Stomach smooth muscle (tissue), 2 donors: ENCODE results near the gene NOXA1.
"Not testable (repeated sequence)": the region's sequence is repeated elsewhere in the genome, so short reads cannot be mapped to it uniquely, and the experiment has no call there.

Source experiments
- H3K27ac ChIP-seq: one replicate; pipeline ENCODE4 v1.7.0; 2013; ENCODE audit warnings: mild to moderate bottlenecking, low read length, inconsistent platforms
- H3K27me3 ChIP-seq, 2 donors: one replicate each; pipeline ENCODE4 v1.7.0; 2013; ENCODE audit warnings: low read length in 2 of 2; ENCODE audit not compliant: insufficient read depth in 2 of 2, control insufficient read depth in 1 of 2
- H3K36me3 ChIP-seq, 2 donors: one replicate each; pipeline ENCODE4 v1.7.0; 2013; ENCODE audit warnings: low read length in 2 of 2; ENCODE audit not compliant: control insufficient read depth in 2 of 2, insufficient read depth in 2 of 2
- H3K4me1 ChIP-seq: one replicate; pipeline ENCODE4 v1.7.0; 2013; ENCODE audit warnings: low read length; ENCODE audit not compliant: control insufficient read depth, insufficient read depth
- H3K4me3 ChIP-seq, 2 donors: one replicate each; pipeline ENCODE4 v1.7.0; 2013; ENCODE audit warnings: low read length in 2 of 2
- H3K9ac ChIP-seq, 2 donors: one replicate each; pipeline ENCODE4 v1.7.0; 2013; ENCODE audit warnings: low read length in 2 of 2, mild to moderate bottlenecking in 1 of 2
- H3K9me3 ChIP-seq, 2 donors: one replicate each; pipeline ENCODE4 v1.7.0; 2013; ENCODE audit warnings: low read length in 2 of 2; ENCODE audit not compliant: control insufficient read depth in 2 of 2
- donor health status: healthy.
- donor health status: Pancreatic carcinoma.

NOXA1 gene

DNA sequence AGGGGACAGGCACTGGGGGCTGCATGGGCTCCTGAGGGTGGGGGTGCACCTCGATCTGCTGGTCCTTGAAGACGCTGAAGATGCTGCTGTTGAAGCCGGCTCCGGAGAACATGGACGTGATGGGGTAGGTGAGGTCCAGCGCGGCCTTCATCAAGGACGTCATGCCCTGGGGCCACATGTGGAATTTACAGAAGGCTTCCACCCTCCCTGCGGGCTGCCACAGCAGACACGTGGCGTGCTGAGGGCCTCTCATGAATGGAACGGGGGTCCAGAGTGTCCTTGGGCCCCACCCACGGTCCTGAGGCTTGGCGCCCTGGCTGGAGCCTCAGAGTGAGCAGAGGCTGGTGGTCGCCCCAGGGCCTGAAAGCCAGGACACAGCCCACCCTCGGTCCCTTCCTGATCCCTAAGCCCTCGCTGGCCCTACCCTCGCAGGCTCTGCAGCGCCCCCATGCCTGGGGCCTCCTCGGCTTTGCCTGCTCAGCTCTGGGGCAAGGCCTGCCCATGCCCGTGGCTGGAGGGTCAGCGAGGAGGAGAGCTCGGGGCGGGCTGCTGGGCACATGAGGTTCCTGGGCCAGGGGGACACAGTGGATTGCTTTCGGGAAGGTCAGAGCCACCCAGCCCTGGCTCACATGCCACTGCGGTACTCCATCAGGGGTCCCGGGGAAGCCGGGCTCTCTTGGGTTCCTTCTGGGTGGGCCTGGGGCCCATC lies 41.3 kb downstream of the NOXA1 start:
- Histone ChIP-seq H3K9ac (no peak overlapping the region), H3K4me1 (peaks cover 8% of the 10 kb centered on the region), H3K36me3 (no peaks in the 10 kb centered on the region), H3K4me3 (no peak overlapping the region), H3K9me3 (no peaks in the 10 kb centered on the region), H3K27ac (no peak overlapping the region), H3K27me3 (peaks cover 2 to 3% of the 10 kb centered on the region in 2 donors)

DNA sequence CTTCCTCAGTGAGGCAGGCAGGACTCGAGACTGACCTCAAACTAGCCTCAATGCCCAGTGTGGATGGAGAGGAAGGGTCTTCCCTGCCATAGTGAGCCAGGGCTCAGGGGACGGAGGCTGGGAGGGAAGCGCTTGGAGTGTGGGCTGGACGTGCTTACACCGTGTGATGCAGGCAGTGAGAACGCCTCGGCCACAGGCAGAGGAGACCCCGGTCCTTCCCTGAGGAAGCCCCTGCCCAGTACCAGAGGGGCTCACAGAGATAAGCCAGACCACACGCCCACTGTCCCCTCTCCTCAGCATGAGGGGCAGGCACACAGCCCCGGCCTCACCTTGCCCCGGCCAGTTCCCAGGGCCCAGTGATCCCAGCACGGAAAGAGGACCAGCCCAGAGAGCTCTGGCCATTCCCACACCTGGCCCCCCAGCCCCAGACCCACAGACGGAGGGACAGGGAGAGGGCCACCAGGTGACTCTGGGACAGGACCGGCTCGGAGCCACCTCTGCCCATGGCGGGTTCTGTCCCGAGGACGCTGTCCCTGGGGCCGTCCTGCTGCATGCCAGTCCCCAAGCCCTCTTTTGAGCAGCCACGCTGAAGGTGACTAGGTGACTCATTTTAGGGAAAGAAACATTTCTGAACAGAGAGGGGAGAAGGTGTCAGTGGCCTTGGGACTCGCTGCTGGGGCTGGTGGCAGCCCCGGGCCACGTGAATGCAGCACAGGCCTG lies 42.0 kb downstream of the NOXA1 start:
- Histone ChIP-seq H3K36me3 (no peaks in the 10 kb centered on the region), H3K4me1 (peaks cover 3% of the 10 kb centered on the region), H3K9ac (no peak overlapping the region), H3K27me3 (peaks cover 2 to 3% of the 10 kb centered on the region in 2 donors), H3K9me3 (no peaks in the 10 kb centered on the region), H3K27ac (no peak overlapping the region), H3K4me3 (no peak overlapping the region)

DNA sequence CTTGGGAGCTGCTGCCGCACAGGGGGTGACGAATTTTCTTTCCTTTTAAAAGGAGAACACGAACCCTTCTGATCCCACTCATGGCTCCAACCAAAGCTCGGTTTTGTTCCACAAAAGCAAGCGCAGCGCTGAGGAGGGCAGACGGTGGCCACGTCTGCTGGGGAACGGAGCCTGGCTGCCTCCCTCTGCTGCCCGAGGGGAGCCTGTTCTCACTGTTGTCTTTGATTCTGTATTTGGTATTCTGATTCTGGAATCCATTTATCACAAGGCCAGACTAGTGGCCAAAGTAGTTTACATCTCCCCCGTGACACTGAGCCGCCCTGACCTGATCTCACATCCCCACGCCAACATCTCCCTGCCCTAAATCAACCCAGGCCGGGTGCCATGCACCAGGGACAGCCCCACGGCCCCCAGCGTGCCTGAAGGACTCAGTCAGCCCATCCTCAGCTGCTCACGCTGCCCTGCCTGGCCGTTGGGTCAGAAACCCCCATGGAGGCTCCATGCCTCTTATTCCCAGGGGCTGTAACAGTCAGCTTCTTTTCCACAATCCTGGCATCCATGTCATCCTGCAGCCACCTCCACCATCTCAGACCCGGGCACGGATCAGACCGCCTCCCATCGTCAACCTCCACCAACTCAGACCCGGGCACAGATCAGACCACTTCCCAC lies 42.7 kb downstream of the NOXA1 start:
- Histone ChIP-seq H3K27me3 (peaks cover 2 to 3% of the 10 kb centered on the region in 2 donors), H3K4me1 (peaks cover 3% of the 10 kb centered on the region), H3K27ac (no peak overlapping the region), H3K4me3 (no peak overlapping the region), H3K36me3 (no peaks in the 10 kb centered on the region), H3K9me3 (no peaks in the 10 kb centered on the region), H3K9ac (no peak overlapping the region)

DNA sequence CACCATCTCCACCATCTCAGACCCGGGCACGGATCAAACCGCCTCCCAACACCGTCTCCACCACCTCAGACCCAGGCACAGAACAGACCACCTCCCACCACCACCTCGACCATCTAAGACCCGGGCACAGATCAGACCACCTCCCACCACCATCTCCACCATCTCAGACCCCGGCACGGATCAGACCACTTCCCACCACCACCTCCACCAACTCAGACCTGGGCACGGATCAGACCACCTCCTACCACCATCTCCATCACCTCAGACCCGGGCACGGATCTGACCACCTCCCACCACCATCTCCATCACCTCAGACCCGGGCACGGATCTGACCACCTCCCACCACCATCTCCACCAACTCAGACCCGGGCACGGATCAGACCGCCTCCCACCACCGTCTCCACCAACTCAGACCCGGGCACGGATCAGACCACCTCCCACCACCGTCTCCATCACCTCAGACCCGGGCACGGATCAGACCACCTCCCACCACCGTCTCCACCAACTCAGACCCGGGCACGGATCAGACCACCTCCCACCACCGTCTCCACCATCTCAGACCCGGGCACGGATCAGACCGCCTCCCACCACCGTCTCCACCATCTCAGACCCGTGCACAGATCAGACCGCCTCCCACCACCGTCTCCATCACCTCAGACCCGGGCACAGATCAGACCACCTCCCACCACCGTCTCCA lies 43.3 kb downstream of the NOXA1 start:
- not testable (repeated sequence) for H3K27me3 ChIP-seq, H3K4me1 ChIP-seq, H3K36me3 ChIP-seq, H3K4me3 ChIP-seq, H3K27ac ChIP-seq, H3K9ac ChIP-seq, H3K9me3 ChIP-seq

DNA sequence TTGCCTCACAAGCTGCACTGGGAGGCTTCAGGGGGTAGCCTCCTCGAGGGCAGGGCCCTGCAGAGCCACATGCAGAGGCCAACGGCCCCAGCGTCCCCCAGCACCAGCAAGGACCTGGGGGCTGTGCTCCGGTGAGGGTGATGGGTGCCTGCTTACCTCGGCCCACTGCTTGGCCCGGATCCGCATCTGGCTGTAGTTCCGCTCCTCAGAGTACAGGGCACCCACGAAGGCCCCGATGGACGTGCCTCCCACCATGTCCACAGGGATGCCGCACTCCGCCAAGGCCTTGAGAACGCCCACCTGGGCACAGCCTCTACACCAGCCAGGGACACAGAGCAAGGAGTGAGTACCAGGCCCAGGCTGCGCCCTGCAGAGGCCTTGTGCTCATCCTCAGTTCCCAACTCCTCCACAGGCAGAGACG lies 44.0 kb downstream of the NOXA1 start:
- peaks cover 0 to 2% of the 10 kb centered on the region in 2 donors for H3K27me3 ChIP-seq
- H3K9ac ChIP-seq, result no peak overlapping the region
- H3K36me3 ChIP-seq, result no peaks in the 10 kb centered on the region
- no peak overlapping the region for H3K4me3 ChIP-seq
- no peak overlapping the region for H3K27ac ChIP-seq
- H3K9me3 ChIP-seq, result no peaks in the 10 kb centered on the region
- no peaks in the 10 kb centered on the region for H3K4me1 ChIP-seq

DNA sequence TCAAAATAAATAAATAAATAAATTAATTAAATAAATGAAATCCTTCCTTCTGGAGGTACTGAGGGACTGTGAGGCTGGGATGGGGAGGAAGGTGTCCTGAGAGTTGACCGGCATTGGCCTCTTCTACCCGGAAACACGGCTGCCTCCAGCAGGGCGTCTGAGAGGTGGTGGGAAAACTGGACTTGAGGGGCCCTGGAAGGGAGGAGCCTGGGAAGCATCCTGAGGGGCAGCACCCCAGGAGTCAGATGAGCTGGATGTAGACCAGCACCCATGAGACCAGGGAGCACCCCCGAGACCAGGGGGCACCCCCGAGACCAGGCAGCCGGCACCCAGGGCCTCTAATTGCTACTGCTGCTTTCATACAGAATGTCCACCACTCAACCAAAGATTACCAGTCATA lies 44.7 kb downstream of the NOXA1 start:
- Histone ChIP-seq H3K9ac (no peak overlapping the region), H3K4me3 (no peak overlapping the region), H3K36me3 (no peaks in the 10 kb centered on the region), H3K27me3 (peaks cover 0 to 2% of the 10 kb centered on the region in 2 donors), H3K9me3 (no peaks in the 10 kb centered on the region), H3K27ac (no peak overlapping the region), H3K4me1 (no peaks in the 10 kb centered on the region)

DNA sequence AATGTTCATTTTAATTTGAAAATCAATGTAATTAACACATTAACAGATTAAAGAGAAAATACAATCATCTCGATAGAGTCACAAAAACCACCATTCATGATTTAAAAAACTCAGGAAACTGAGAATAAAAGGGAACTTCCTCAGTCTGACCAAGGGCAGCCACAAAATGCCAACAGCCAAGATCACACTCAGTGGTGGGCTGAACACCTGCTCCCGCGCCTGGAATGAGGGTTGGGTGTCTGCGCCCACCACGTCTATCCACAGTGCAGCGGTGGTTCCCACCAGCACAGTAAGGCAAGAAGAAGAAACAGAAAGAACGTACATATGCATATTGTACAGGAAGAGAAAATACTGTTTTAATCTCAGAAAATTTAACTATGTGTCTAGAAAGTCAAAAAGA lies 47.6 kb downstream of the NOXA1 start:
- no peak overlapping the region for H3K4me3 ChIP-seq
- H3K27me3 ChIP-seq, result no peaks in the 10 kb centered on the region
- peaks cover 0 to 5% of the 10 kb centered on the region in 2 donors for H3K9me3 ChIP-seq
- no peak overlapping the region for H3K9ac ChIP-seq
- no peaks in the 10 kb centered on the region for H3K36me3 ChIP-seq
- H3K4me1 ChIP-seq, result no peaks in the 10 kb centered on the region
- H3K27ac ChIP-seq, result no peak overlapping the region

DNA sequence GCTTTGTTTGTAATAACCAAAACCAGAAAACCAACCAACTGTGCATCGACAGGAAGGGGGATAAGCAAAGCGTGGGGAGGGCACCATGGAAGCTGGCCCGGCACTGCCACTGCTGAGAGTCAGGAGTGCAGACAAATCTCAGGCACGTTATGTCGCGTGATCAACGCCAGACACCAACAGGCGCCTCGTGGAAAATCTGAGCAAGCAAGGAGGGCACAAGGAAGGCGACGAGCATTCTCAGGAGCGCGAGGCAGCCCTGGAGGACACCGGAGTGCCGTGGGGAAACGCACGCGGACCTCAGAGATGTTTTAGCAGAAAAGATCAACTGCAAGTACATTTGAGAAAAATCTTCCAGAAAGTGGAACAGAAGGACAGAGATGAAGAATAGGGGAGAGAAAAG lies 51.1 kb downstream of the NOXA1 start:
- no peak overlapping the region for H3K9ac ChIP-seq
- H3K27me3 ChIP-seq, result no peaks in the 10 kb centered on the region
- no peaks in the 10 kb centered on the region for H3K36me3 ChIP-seq
- no peak overlapping the region for H3K4me3 ChIP-seq
- H3K27ac ChIP-seq, result no peak overlapping the region
- peaks cover 0 to 5% of the 10 kb centered on the region in 2 donors for H3K9me3 ChIP-seq
- H3K4me1 ChIP-seq, result no peaks in the 10 kb centered on the region

DNA sequence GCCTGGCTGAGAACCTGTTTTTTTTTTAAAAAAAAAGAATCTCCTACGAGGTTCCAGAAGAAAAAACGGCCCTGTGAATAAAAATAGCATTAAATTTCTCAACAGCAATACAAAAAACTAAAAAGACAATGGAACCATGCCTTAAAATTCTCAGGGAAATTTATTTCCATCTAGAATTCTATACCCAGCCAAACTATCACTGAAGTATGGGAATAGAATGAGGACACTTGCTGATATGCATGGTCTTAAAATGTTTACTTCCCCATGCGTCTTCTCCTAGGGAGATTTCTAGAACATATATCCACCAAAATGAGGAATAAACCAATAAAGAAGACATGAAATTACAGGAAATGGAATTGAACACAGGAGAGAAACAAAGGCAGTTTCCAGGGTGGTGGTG lies 52.5 kb downstream of the NOXA1 start:
- no peaks in the 10 kb centered on the region for H3K27me3 ChIP-seq
- no peaks in the 10 kb centered on the region for H3K4me1 ChIP-seq
- H3K27ac ChIP-seq, result no peak overlapping the region
- H3K36me3 ChIP-seq, result no peaks in the 10 kb centered on the region
- H3K9ac ChIP-seq, result no peak overlapping the region
- peaks cover 0 to 5% of the 10 kb centered on the region in 2 donors for H3K9me3 ChIP-seq
- no peak overlapping the region for H3K4me3 ChIP-seq

DNA sequence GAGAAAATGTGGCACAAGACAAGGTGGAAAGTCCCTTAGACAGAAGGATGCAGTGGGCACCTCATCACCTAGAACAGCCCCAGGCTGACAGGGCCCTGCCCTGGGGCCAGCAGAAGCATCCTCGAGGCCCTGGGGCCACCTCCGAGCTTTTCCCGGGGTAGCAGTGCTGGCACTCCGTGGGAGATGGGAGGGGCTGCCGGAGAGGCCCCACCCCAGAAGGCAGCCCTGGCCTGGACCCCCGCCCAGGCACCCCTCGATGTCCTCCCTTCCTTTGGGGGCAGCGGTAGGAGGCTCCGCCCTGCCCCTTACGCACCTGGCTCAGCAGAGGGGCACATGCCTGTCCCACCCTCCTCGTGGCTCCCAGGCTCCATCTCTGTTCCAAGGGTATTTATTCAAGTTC lies 53.7 kb downstream of the NOXA1 start:
- H3K27me3 ChIP-seq, result no peaks in the 10 kb centered on the region
- H3K9ac ChIP-seq, result no peak overlapping the region
- peaks cover 1% of the 10 kb centered on the region for H3K4me1 ChIP-seq
- H3K27ac ChIP-seq, result no peak overlapping the region
- H3K36me3 ChIP-seq, result no peaks in the 10 kb centered on the region
- no peak overlapping the region for H3K4me3 ChIP-seq
- peaks cover 0 to 5% of the 10 kb centered on the region in 2 donors for H3K9me3 ChIP-seq
